Spleen (tissue), 11 donors: ENCODE data around the gene TSNAX. TPM values are rescaled to one million over a fixed set of nuclear protein-coding genes. Genes with fewer than 3 reads are reported as not detected.
A peak's percentile ranks its signal among the peaks of the same experiment; 100 is the strongest.

Experiments used
- DNase-seq: peaks from one replicate; pipeline ENCODE4 v3.0.0-alpha.2; 2020
- H3K27ac ChIP-seq, 8 donors: fragments of 200-600 bp; sonication (generic) in 7 of 8; 1 replicate in 4 of 8; 2 replicates in 4 of 8; pipeline versions ENCODE4 v1.5.0 to v1.8.0; 2016 to 2021; ENCODE audit warnings: inconsistent platforms in 4 of 8, mild to moderate bottlenecking in 4 of 8, moderate library complexity in 1 of 8
- H3K27me3 ChIP-seq, 7 donors: fragments of 200-600 bp; sonication (generic) in 6 of 7; replicated peaks in 1 of 7; 1 replicate in 4 of 7; 2 replicates in 3 of 7; pipeline versions ENCODE4 v1.5.0 to v1.8.0; 2016 to 2021; ENCODE audit warnings: inconsistent platforms in 3 of 7, mild to moderate bottlenecking in 1 of 7
- H3K36me3 ChIP-seq, 6 donors: fragments of 200-600 bp; sonication (generic) in 5 of 6; 1 replicate in 4 of 6; 2 replicates in 2 of 6; pipeline versions ENCODE4 v1.5.0 to v1.8.0; 2016 to 2021; ENCODE audit warnings: inconsistent platforms in 2 of 6
- H3K4me1 ChIP-seq, 6 donors: fragments of 200-600 bp; sonication (generic) in 5 of 6; 1 replicate in 3 of 6; 2 replicates in 3 of 6; pipeline versions ENCODE4 v1.5.0 to v1.8.0; 2016 to 2021; ENCODE audit warnings: inconsistent platforms in 3 of 6
- H3K4me3 ChIP-seq, 8 donors: fragments of 200-600 bp; sonication (generic) in 7 of 8; 1 replicate in 4 of 8; 2 replicates in 4 of 8; pipeline versions ENCODE4 v1.5.0 to v1.8.0; 2016 to 2021; ENCODE audit warnings: inconsistent platforms in 4 of 8, mild to moderate bottlenecking in 4 of 8, moderate library complexity in 2 of 8
- H3K9me3 ChIP-seq, 8 donors: fragments of 200-600 bp; sonication (generic) in 7 of 8; 1 replicate in 4 of 8; 2 replicates in 4 of 8; pipeline versions ENCODE4 v1.5.0 to v1.8.0; 2016 to 2021; ENCODE audit warnings: inconsistent platforms in 4 of 8
- CTCF ChIP-seq, 11 experiments: fragments of 200-600 bp in 7 of 11; fragments of 450-650 bp in 4 of 11; sonication (generic) in 4 of 11; IDR thresholded peaks in 8 of 11; conservative IDR thresholded peaks in 3 of 11; 1 replicate in 7 of 11; 2 replicates in 4 of 11; pipeline versions ENCODE4 v1.4.0 to v1.8.0; 2016 to 2021; ENCODE audit warnings: antibody characterized with exemption in 11 of 11, inconsistent platforms in 4 of 11, mild to moderate bottlenecking in 1 of 11
- POLR2A ChIP-seq, 3 donors: fragments of 450-650 bp; IDR thresholded peaks; one replicate each; pipeline ENCODE4 v1.5.1; 2017; ENCODE audit warnings: antibody characterized with exemption in 3 of 3, mild to moderate bottlenecking in 1 of 3
- POLR2AphosphoS5 ChIP-seq, 3 donors: sonication (generic); formaldehyde crosslinking; IDR thresholded peaks; one replicate each; pipeline ENCODE4 v1.5.1; 2017; ENCODE audit warnings: antibody characterized with exemption in 3 of 3
- WGBS, 5 donors: extraction: QIAGEN DNeasy Blood & Tissue Kit in 3 of 5; methylation state at CpG; one replicate each; pipeline versions ENCODE4 v1.1.5 to v1.1.7; 2013 to 2018; 5-methylcytosine and 5-hydroxymethylcytosine counted together
- intact Hi-C: fragments of 100-400 bp; cut with DNase I; formaldehyde crosslinking; loops from one replicate; pipeline ENCODE4 v1.15.0; 2023; ENCODE audit warnings: low total_unique reads
- polyA plus RNA-seq, 3 donors: library from polyadenylated mRNA; stranded (reverse); fragments of 200-250 nt; gene quantifications; one replicate each; pipeline ENCODE4 v1.2.1, GENCODE V29; 2013
- total RNA-seq, 7 donors: library from RNA; depleted of rRNA in 3 of 7; stranded (reverse); fragments of >200 nt in 3 of 7; fragmentation: NEBNext Ultra II Directional in 4 of 7; extraction: Animal tissue kit (Norgen Biotek cat#: 25700) in 4 of 7; gene quantifications; one replicate each; pipeline versions ENCODE4 v1.1.0 to v1.2.1, GENCODE V29; 2016 to 2021
- donor health status: healthy with polysubstance abuse.
- donor health status: DM: no; HTN: no; CAD: no; lungs with moderate emphysema.
- donor health status: DM: no; HTN: no; CAD: no.
- donor health status: Bipolar disorder and iron deficiency.
- donor health status: healthy.
- donor health status: DM: no; HTN: no; CAD: no.
- donor health status: DM: yes; HTN: yes; CAD: no.

TSNAX gene
- total and polyA plus RNA-seq, 10 donors, result 14.0 to 61.8 (median 48.0) TPM

- TF ChIP-seq POLR2AphosphoS5 (IDR thresholded peaks at IDR 0.05), result no peak
- no peak for TF ChIP-seq POLR2A (IDR thresholded peaks at IDR 0.05)
- no peak for TF ChIP-seq CTCF (IDR thresholded peaks at IDR 0.05 in 8 of 11, conservative IDR thresholded peaks at IDR 0.05 in 3 of 11)
These were observed 54.9 kb downstream of the TSNAX start for GRCh38 chr1:231583376-231583775.

GRCh38 chr1:231584117-231584516, 55.6 kb downstream of the TSNAX start:
- no peaks in the 10 kb centered on the region for H3K27me3 ChIP-seq
- H3K4me3 ChIP-seq, result no peak overlapping the region
- no peak for TF ChIP-seq POLR2A (IDR thresholded peaks at IDR 0.05)
- peak in 1 of 11 experiments; percentile 15 for TF ChIP-seq CTCF (IDR thresholded peaks at IDR 0.05 in 8 of 11, conservative IDR thresholded peaks at IDR 0.05 in 3 of 11)
- peaks cover 0 to 7% (median 0%) of the 10 kb centered on the region in 6 donors for H3K4me1 ChIP-seq
- DNase-seq, result no peak
- intact Hi-C loops, result no loop called here
- H3K27ac ChIP-seq, result peak overlapping the region in 1 of 8 donors; percentile 7
- H3K36me3 ChIP-seq, result no peaks in the 10 kb centered on the region
- WGBS, 5 donors, result 35 to 53% (median 45%) methylated on average over 3 of the region's 3 CpGs
- H3K9me3 ChIP-seq, result no peaks in the 10 kb centered on the region

More at GRCh38 chr1:231583376-231583775, 54.9 kb downstream of the TSNAX start:
- Histone ChIP-seq H3K9me3 (no peaks in the 10 kb centered on the region), H3K4me1 (peaks cover 0 to 7% (median 0%) of the 10 kb centered on the region in 6 donors), H3K36me3 (no peaks in the 10 kb centered on the region), H3K27me3 (no peaks in the 10 kb centered on the region), H3K4me3 (no peak overlapping the region), H3K27ac (no peak overlapping the region)
- DNase-seq, result no peak
- 89 to 96% (median 92%) methylated on average over 6 of the region's 6 CpGs for WGBS, 5 donors
- intact Hi-C loops, result no loop called here

GRCh38 chr1:231584921-231585320, 56.5 kb downstream of the TSNAX start:
- DNase-seq, result no peak
- intact Hi-C loops, result loop anchor here (5.0 kb wide), 1 partner anchor 168 kb away; no protein-coding TSS in a partner anchor
- Histone ChIP-seq H3K4me3 (no peak overlapping the region), H3K36me3 (no peaks in the 10 kb centered on the region), H3K27ac (no peak overlapping the region), H3K4me1 (peaks cover 0 to 7% (median 0%) of the 10 kb centered on the region in 6 donors), H3K9me3 (no peaks in the 10 kb centered on the region), H3K27me3 (no peaks in the 10 kb centered on the region)
- WGBS, 5 donors, result 48 to 79% (median 65%) methylated on average over 5 of the region's 5 CpGs
- no peak for TF ChIP-seq POLR2AphosphoS5 (IDR thresholded peaks at IDR 0.05)
- no peak for TF ChIP-seq CTCF (IDR thresholded peaks at IDR 0.05 in 8 of 11, conservative IDR thresholded peaks at IDR 0.05 in 3 of 11)
- TF ChIP-seq POLR2A (IDR thresholded peaks at IDR 0.05), result no peak

- DNase-seq, result no peak
- no peak overlapping the region for H3K27ac ChIP-seq
- peaks cover 0 to 24% (median 11%) of the 10 kb centered on the region in 6 donors for H3K4me1 ChIP-seq
- H3K4me3 ChIP-seq, result no peak overlapping the region
- H3K36me3 ChIP-seq, result no peaks in the 10 kb centered on the region
- 23 to 35% (median 25%) methylated on average over 12 of the region's 12 CpGs for WGBS, 5 donors
- no peaks in the 10 kb centered on the region for H3K27me3 ChIP-seq
- H3K9me3 ChIP-seq, result no peaks in the 10 kb centered on the region
- TF ChIP-seq CTCF (IDR thresholded peaks at IDR 0.05 in 8 of 11, conservative IDR thresholded peaks at IDR 0.05 in 3 of 11) (peak; percentile 41 to 79 (median 69)), POLR2A (IDR thresholded peaks at IDR 0.05) (no peak), POLR2AphosphoS5 (IDR thresholded peaks at IDR 0.05) (peak in 1 of 3 donors; percentile 57)
- intact Hi-C loops, result loop anchor here (5.0 kb wide), 1 partner anchor 228 kb away; no protein-coding TSS in a partner anchor
These were observed 62.2 kb downstream of the TSNAX start for GRCh38 chr1:231590453-231591198.
